Jurkat, Clone E6-1 (cell line): Measurements from ENCODE around the gene SNRPD2.

Experiments used
- DNase-seq: peaks from one replicate; pipeline ENCODE4 v3.0.0-alpha.2; 2011; ENCODE audit warnings: low read depth, low spot score
- H3K4me3 ChIP-seq: 2 replicates; pipeline ENCODE4 v1.5.1; 2011; ENCODE audit warnings: mild to moderate bottlenecking, low read length, control low read depth, moderate library complexity

The SNRPD2 gene

DNA sequence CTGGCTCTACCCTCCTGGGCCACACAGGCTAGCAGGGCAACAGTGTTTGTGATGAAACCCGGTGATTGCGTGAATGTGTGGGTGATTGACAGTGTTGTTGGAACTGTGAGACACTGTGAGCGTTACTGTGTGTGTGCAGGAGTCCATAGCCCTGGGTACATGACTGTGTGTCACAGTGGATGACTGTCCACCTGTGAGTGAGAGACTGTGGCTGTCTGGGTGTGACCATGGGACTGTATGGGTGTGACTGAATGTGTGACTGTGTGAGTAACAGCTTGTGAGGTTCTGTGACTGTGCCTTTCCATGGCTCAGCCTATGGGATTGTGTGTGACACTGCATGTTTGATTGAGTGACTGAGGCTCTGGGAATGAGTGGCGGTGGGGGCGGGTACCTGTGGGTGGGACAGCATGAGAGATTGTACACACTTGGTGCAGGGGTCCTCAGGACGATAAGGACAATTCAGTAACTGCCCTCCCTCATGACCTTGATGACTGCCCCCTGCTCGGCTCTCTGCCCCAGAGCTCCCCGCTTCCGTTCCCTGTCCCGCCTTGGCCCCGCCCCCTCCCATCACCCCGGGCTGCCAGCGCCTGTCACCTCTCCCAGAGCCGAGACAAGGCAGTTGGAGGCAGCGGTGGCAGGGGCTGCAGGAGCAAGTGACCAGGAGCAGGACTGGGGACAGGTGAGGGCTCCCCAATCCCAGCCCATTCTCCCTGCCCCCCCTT lies 24.0 kb downstream of the SNRPD2 start, which contains the start of gene GIPR:
GIPR (plus strand) TSS at position 602 of the 722 bp plus-strand sequence. CDS start 1,300 bp downstream, outside the sequence.
- DNase-seq: no peak
- peak within 1 kb of the TSS; percentile 66 for H3K4me3 ChIP-seq

DNA sequence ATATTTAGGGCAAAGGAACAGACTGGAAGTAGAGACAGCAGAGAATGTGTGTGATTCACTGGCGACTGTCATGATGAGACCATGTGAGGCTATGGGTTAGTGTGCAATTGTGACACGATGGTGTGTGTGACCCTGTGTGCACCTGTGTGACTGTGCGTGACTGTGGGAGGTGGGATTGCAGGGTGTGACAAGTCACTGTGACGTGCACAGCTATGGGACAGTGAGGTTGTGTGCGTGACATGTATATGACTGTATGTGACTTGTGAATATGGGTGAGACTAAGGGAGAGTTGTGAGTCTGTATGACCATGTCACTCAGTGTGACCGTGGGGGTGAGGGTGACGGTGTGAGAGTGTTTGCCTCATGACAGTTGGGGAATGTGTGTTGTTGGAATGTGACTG lies 27.2 kb downstream of the SNRPD2 start:
- no peak for DNase-seq
- H3K4me3 ChIP-seq: no peak overlapping the region

DNA sequence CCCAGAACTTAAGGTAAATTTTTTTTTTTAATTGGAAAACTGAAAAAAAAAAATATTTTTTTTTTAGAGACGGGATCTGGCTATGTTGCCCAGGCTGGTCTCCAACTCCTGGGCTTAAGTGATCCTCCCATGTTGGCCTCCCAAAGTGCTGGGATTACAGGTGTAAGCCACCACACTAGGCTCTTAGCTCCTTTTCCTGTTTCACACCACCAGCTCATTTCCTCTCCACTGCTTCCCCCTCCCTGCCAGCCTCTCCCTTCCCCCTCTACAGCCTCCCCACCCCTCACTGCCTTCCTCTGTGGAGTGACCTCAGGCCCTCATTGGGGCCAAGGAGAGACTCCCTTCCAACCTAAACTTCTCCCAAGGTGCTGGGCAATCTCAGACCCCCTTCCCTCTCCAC lies 28.0 kb downstream of the SNRPD2 start:
- DNase-seq: no peak
- H3K4me3 ChIP-seq: no peak overlapping the region

DNA sequence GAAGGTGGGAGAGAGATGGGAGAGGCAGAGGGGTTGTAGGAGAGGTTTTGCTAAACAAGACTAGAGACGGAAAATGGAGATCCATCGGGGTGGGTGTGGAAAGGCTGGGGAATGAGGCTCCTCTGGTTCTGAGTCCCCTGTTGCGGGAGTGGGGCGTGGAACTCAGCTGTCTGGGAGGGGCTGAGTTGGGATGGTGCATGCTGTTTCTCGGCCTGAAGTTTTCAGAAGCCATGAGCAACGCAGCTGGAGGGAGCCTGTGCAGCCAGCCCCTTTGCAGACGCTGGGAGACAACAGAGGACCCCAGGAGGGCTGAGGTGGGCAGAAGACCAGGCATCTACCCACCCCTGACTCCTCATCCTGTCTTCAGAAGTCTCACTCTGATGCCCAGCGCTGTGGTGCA lies 31.1 kb downstream of the SNRPD2 start:
- no peak overlapping the region for H3K4me3 ChIP-seq
- no peak for DNase-seq

DNA sequence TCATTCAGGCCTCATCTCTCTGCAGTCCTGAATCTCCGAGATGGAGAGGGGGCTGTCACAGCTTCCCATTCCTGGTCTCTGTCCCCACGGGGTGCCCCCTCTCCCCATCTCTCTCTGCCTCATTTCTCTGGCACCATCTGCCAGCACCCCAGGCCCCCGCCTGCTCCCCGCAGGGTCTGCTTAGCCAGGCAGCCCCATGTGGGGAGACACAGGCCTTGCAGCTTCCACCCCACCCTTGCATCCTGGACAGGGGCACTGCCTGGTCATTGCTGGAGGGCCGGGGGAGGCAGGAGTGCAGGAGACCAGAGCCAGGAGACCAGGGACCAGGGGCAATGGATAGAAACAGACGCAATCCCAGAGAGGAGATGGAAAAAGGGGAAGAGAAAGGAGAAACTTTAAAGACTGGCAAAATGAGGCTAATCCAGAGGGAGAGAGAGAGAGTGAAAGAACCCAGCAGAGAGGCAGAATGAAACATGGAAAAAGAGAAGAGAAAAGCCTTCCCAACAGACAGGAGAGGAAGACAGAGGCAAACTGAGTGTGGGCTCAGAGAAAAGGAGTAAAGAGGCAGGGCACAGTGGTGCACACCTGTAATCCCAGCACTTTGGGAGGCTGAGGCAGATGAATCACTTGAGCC lies 32.5 kb downstream of the SNRPD2 start:
- H3K4me3 ChIP-seq: no peak overlapping the region
- no peak for DNase-seq

DNA sequence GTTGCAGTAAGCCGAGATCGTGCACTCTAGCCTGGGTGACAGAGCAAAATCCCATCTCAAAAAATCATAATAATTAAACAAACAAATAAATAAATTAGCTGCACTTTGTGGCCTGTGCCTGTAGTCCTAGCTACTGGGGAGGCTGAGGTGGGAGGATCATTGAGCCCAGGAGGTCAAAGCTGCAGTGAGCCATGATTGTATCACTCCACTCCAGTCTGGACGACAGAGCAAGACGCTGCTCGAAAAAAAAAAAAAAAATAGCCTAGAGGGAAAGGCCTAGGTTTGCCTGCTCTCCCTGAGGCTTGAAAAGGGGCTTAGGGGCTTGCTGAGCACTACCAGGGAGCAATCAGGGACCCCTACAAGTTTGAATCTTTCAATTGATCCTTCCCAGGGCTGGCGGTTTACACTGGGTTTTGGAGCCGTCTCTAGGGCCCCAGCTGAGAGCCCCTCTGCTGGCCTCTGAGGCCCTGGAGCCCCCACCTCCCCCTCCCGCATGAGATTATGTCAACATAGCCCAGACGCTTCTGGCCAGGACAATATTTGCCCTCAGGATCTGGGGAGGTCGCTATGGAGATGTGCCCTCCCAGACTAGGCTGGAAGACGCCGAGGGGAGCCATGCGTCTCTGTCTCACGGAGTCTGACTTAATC lies 34.1 kb downstream of the SNRPD2 start:
- DNase-seq: no peak
- H3K4me3 ChIP-seq: no peak overlapping the region

DNA sequence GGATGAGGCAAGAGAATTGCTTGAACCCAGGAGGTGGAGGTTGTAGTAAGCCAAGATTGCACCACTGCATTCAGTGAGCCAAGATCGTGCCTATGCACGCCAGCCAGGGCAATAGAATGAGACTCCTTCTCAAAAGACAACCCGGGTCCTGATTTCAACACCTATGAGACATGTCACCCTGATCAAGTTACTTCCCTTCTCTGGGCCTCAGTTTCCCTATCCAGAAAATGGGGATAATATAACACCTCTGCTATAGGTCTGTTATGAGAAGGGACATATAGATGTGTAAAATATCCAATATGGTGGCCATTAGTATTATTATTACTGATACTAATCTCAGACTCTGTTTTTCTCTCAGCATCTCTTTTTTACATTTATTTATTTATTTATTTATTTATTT lies 36.7 kb downstream of the SNRPD2 start:
- H3K4me3 ChIP-seq: no peak overlapping the region
- DNase-seq: no peak

DNA sequence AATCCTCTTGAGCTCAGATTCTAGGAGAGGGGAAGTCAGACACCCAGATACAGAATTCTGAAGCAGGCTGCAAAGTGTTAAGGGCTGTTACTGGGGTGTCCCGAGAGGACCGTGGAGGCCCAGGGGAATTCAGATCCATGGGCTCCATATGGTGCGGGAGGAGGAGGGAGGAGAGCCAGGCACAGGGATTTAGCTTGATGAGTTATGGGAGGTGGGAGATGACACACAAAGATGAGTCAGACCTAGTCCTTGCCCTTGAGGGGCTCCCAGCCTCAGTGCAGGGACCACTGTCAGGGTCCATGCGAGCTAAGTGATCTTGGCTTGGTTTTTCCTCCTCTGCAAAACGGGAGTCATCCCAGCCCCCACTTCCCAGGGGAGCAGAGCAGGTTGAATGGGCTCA lies 38.1 kb downstream of the SNRPD2 start:
- no peak for DNase-seq
- H3K4me3 ChIP-seq: no peak overlapping the region

DNA sequence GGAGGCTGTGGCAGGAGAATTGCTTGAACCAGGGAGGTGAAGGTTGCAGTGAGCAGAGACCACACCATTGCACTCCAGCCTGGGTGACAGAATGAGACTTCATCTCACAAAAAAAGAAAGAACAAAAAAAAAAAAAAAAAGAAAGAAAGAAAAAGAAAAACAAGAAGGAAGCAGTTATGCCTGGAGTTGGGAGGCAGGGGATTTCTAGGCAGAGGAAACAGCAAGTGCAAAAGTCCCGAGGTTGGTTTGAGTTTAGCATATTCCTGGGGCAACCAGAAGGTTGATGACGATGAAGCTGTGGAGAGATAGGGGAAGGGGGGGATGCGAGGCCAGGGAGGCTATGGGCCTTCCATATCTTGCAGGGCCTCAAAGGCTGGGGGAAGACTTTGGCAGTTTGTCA lies 41.0 kb downstream of the SNRPD2 start:
- H3K4me3 ChIP-seq: no peak overlapping the region
- DNase-seq: no peak

DNA sequence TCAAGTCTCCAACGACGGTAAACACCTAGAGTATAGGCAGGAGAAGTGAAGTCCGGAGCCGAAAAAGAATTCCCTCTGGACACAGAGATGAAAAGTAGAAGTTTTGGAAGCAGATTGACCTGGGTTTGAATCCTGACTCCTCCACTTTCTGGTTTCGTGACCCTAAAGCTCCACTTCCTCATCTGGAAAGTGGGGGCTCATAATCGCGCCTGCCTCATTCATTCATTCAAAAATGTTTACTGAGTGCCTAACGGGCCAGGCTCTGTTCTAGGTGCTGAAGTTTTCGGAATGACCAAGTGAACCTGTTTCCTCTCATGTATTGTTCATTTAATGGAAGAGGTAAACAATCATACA lies 45.4 kb downstream of the SNRPD2 start:
- H3K4me3 ChIP-seq: peak overlapping the region; percentile 64
- DNase-seq: no peak

DNA sequence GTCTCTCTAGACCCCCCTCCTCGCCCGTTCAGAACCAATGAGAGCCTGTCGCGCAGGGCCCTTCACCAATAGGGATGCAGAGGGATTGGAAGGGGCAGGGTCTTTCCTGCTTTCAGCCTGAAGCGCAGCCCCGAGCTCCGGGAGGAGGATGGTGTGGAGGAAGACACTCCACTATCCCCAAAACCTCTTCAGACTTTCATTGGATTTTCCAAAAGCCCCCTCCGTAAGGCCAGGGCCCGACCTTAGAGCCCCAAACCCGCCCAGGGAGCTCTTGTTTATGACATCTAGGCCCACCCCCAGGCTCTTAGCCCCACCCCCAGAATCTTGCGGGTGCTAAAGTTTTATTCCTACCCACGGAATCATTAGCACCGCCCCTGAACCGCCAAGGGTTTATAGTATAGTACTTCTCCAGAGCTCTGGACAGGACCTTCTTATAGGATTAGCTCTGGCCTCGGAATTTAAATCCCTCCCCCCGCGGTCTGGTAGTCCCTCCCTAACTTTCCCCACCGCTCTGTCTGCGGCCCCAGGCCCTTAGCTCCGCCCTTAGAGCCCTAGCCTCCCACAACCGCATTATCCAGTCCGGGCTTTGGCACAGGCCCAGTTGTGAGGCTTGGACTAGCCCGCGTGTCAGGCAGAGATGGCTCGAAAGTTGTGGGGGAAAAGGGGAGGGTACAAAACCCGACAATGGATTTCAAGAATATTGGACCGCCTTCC lies 46.0 kb downstream of the SNRPD2 start:
- peak; percentile 90 for DNase-seq

DNA sequence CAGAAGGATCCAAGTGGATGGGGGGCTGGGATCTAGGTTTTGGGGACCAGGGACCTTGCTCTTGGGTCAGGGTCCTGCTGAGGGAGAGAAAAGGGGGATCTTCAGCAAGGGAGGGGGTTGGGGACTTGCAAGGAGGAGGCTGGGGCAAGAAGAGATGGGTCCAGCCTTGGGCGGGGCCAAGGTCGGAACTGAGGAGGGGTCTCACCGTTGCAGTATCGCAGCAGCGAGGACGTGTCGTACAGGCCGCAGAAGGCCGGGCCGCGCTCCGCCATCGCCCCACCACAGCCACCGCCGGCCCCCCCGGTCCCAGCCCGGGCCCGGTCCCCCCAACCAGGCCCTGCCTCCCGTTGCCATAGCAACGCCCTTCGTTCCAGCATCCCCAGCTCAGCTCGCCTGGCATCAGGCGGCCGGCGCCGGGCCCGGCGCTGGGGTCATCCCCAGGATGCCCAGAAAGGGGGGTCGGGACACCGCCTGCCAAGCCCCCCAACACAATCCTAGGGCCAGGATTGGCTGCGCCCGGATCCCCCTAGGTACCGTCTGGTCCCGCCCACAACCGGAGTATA lies 46.6 kb downstream of the SNRPD2 start:
- no peak for DNase-seq
- peak overlapping the region; percentile 64 for H3K4me3 ChIP-seq

More for the DNA sequence above, 46.0 kb downstream of the SNRPD2 start:
- peak overlapping the region; percentile 64 for H3K4me3 ChIP-seq

DNA sequence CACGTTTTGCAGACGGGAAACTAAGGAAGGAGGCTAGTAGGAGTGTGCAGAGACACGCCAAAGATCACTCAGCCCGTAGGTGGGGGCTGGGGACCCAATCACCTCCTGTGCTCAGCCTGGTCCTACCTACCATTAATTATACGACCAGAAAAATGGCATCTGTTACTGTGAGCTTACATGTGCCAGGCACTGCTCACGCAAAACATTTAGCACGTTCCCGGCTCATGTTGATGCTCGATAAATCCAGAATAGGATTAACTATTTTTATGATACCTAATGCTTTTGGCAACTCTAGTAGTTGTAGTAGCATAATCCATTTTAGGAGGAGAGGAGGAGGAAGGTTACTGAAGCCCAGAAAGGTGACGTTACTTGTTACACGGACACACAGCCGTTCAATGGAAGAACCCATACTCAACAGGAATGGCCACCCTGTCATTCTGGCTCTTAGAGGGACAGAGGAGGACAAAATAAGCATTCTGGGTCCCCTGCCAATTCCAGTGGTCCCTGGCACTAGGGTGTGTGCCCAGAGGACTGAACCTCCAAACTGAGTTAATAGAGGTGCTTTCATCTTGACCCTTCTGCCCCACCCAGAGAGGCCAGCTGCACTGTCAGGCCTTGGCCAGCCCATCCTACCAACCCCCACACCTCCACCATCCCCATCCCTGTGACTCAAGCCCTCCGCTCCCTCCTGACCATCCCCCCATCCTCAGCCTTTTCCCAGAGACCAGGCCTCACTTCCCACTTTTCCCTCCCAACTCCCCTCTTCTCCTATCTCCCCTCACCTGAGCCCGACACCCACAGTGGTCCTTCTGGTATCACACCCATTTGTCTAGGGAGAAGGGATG lies 47.6 kb downstream of the SNRPD2 start:
- no peak for DNase-seq
- no peak overlapping the region for H3K4me3 ChIP-seq

DNA sequence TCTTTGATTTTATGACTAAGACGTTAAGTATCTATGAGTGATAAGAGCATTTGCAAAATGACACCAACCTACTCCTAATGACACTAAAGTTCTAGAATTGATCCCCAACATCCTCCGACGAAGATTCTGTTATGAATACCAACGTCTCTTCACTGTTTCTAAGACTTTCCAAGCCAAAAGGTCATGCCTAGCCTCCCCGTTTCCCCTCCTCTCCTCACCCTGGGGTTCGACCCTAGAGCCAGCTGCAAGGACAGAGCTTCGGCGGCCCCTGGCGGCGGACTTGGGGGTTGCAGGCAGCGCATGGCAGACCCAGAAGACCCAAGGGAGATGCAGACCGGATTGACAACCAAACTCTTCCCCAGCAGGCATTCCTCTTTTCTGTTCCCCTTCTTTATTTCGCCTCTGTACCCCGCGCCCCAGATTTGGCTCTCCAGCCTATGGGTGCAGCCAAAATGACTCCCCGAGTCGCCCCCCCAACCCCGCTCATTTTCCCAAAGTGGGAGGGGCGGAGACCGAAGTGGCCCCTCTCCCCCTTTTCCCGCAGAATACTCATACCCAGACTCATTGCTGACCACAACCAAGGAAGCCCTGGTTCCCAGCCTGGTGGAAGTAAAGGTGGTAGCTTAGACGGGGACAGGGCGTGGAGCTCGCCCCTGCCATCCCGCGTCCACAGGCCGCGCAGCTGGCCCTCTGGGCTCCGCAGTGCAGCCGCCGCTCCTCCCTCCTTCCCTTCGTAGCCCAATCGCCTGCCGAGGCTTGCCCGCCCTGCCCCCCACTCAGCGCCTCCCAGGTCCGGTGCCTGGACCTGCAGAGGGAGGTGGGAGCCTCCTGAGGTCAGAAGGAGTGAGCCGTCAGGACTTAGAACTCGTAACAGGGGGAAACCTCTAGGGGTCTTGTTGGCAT lies 48.5 kb downstream of the SNRPD2 start:
- H3K4me3 ChIP-seq: peak overlapping the region; percentile 1; the same call in 1 of the 2 replicates

DNA sequence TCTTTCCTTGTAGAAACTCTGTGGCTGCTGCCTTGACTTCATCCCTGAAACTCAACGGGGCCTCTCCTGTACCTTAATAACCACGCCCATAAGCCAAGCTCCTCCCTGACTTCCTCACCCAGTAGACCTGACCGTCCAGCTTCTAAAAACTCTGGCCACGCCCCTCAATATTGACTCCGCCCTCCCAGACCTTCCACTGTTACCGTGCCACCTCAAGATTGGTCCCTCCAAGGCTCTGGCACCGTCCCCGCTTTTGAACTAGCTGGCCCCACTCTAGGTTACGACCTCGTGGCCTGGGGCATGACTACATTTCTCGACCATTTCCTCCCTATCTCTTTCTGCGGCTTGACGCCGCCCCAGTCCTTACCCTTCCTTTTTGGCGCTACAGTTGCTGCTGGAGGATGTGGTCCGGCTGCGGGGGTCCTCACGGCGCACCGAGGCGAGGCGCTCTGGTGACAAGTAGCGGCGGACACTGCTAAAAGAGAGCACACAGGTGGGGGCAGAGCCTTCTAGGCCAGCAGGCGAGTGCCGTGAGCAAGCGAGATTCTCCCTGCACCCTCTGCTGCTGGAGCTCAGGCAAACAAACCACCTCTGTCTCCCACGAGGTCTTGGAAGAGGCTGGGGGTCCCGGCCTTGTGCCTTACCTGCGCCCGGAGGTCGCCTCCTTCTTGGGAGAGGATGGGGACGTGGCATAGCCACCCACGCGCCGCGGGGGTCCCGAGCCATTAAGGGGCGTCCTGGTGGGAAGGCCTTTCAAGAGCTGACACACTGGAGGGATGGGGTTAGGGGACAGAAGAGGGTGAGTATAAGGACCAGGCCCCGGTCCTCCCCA lies 50.3 kb downstream of the SNRPD2 start:
- DNase-seq: peak; percentile 59
- peak overlapping the region; percentile 65 for H3K4me3 ChIP-seq

More for the DNA sequence above, 48.5 kb downstream of the SNRPD2 start:
- DNase-seq: peak; percentile 75

DNA sequence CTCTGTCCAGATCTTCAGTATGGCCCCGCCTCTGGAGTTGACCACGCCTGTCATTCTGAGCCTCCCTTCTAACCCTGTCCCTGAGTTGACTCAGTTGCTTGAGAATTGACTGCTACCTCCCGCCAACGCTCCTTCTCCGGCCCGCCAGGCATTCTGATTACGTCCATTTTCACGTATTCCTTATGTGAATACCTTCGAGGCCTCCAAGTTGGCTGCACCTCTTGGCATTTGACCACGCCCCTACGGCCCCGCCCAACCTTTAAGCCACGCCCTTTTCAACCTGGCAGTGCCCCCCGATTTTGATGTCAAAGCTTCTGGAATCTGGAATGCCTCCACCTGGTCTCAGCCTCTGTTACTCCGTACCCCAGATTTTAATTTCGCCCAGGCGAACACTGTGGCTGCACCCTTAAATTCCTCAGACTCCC lies 50.9 kb downstream of the SNRPD2 start:
- DNase-seq: peak; percentile 16
- peak overlapping the region; percentile 65 for H3K4me3 ChIP-seq
